Aorta (tissue), 5 donors: ENCODE measurements around the gene MYO9A. TPM values are rescaled to one million over a fixed set of nuclear protein-coding genes. Genes with fewer than 3 reads are reported as not detected.

Experiments
- ATAC-seq: fragments of 200-7000 bp; cut with Tn5 transposase; one replicate; pipeline ENCODE4 v1.9.1; 2022; ENCODE audit warnings: moderate library complexity; ENCODE audit not compliant: low FRiP score
- DNase-seq, 2 donors: peaks; one replicate each; pipeline ENCODE4 v3.0.0-alpha.2; 2020
- H3K27ac ChIP-seq, 2 donors: one replicate each; pipeline ENCODE4 v1.5.1; 2013; ENCODE audit warnings: low read length in 2 of 2, mild to moderate bottlenecking in 2 of 2, moderate library complexity in 2 of 2, control low read depth in 1 of 2, inconsistent platforms in 1 of 2, low read depth in 1 of 2
- H3K27me3 ChIP-seq, 2 donors: one replicate each; pipeline ENCODE4 v1.6.1; 2013; ENCODE audit warnings: control low read depth in 1 of 2, low read length in 1 of 2, mild to moderate bottlenecking in 1 of 2, moderate library complexity in 1 of 2; ENCODE audit not compliant: insufficient read depth in 2 of 2, control insufficient read depth in 1 of 2
- H3K36me3 ChIP-seq, 2 donors: one replicate each; pipeline ENCODE4 v1.6.1; 2013; ENCODE audit warnings: control low read depth in 1 of 2, low read length in 1 of 2, mild to moderate bottlenecking in 1 of 2; ENCODE audit not compliant: insufficient read depth in 2 of 2, control insufficient read depth in 1 of 2
- H3K4me1 ChIP-seq, 2 donors: one replicate each; pipeline ENCODE4 v1.6.1; 2013; ENCODE audit warnings: low read length in 2 of 2, control low read depth in 1 of 2, mild to moderate bottlenecking in 1 of 2, moderate library complexity in 1 of 2; ENCODE audit not compliant: insufficient read depth in 2 of 2, control insufficient read depth in 1 of 2
- H3K4me3 ChIP-seq, 2 donors: one replicate each; pipeline ENCODE4 v1.5.1; 2013; ENCODE audit warnings: low read length in 2 of 2, control low read depth in 1 of 2, mild to moderate bottlenecking in 1 of 2
- H3K9me3 ChIP-seq: one replicate; pipeline ENCODE4 v1.6.1; 2013; ENCODE audit warnings: mild to moderate bottlenecking, low read length; ENCODE audit not compliant: control insufficient read depth
- WGBS, 2 donors: extraction: QIAGEN DNeasy Blood & Tissue Kit; methylation state at CpG; one replicate each; pipeline ENCODE4 v1.1.7; 2013; 5-methylcytosine and 5-hydroxymethylcytosine counted together
- intact Hi-C, 2 donors: fragments of 100-400 bp; cut with DNase I; formaldehyde crosslinking; loops; one replicate each; pipeline versions ENCODE4 v1.14.2 to v1.15.0; 2022
- polyA plus RNA-seq, 2 donors: library from polyadenylated mRNA; stranded (reverse); fragments of 200-250 nt; gene quantifications; one replicate each; pipeline ENCODE4 v1.2.3, GENCODE V29; 2013
- total RNA-seq, 2 donors: library from RNA; stranded (reverse); fragmentation: NEBNext Ultra II Directional; extraction: Animal tissue kit (Norgen Biotek cat#: 25700); gene quantifications; one replicate each; pipeline ENCODE4 v1.2.1, GENCODE V29; 2021
- donor health status: healthy with polysubstance abuse.
- donor health status: Bipolar disorder and iron deficiency.
- donor health status: DM: no; HTN: no; CAD: no.
- donor health status: DM: no; HTN: no; CAD: no.
- donor health status: DM: yes; HTN: yes; CAD: no.

Gene MYO9A
- total and polyA plus RNA-seq, 4 donors: 4.9 to 93.7 (median 44.1) TPM

DNA sequence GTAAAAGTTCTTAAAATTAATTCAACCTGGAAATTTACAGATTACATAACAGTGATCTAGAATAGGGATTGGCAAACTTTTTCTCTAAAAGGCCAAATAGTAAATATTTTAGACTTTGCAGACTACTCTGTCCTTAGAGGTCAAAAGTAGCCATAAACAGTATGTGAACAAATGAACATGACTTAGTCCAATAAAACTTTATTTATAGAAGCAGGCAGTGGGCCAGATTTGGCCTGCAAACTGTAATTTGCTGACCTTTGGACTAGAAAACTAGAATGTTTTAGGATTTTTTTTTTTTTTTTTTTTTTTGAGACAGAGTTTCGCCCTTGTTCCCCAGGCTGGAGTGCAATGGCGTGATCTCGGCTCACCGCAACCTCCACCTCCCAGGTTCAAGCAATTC lies 12.3 kb upstream of the MYO9A start:
- ATAC-seq (no peak), DNase-seq (no peak)
- 97 to 99% methylated on average over 4 of the region's 4 CpGs for WGBS, 2 donors
- Histone ChIP-seq H3K4me1 (no peaks in the 10 kb centered on the region), H3K27ac (no peak overlapping the region), H3K36me3 (no peaks in the 10 kb centered on the region), H3K9me3 (no peaks in the 10 kb centered on the region), H3K4me3 (no peak overlapping the region), H3K27me3 (no peaks in the 10 kb centered on the region)
- intact Hi-C loops: no loop called here

DNA sequence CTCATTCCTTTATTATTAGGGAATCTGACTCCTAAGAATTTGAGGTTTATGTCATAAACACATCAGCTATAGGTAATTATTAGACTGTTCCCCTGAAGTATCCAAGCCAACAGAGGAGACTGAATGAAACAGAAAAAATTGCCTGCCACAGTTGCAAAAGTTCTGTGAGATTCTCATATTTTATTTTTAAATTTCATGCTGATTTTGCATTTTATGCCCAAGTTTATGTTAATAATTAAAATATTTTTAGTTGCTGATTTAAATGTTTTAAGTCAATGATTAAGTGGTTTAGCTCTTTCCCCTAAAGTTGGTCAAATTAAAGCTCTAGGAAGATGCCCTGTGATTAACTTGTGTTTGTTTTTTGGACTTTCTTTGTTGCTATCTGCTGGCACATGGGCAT lies 10.4 kb upstream of the MYO9A start:
- intact Hi-C loops: no loop called here
- Histone ChIP-seq H3K4me1 (no peaks in the 10 kb centered on the region), H3K36me3 (no peaks in the 10 kb centered on the region), H3K27ac (no peak overlapping the region), H3K27me3 (no peaks in the 10 kb centered on the region), H3K4me3 (no peak overlapping the region), H3K9me3 (no peaks in the 10 kb centered on the region)
- no peak for DNase-seq
- no peak for ATAC-seq

DNA sequence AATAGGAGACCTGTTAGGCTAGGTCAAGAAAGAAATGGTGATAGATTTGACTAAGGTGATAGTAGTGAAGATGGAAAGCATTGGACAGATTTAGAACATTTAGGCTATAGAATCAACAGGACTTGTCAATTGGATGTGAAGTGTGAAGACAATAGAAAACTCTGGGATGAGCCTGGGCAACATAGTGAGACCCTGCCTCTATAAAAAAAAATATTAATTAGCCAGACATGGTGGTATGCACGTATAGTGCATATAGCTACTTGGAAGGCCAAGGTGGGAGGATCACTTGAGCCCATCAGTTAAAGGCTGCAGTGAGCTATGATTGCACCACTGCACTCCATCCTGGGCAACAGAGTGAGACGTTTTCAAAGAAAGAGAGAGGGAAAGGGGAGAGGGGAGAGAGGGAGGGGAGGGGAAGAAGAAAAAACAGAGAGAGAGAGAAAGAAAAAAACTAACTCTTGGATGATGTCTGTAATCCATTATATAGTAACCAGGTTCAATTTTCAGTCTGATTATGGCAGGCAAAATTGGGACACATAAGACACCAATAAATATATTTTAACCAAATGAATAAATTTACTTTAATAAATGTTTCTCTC lies 9.9 kb upstream of the MYO9A start:
- H3K4me3 ChIP-seq: no peak overlapping the region
- H3K27ac ChIP-seq: no peak overlapping the region
- no peak for DNase-seq
- no peak for ATAC-seq
- H3K27me3 ChIP-seq: no peaks in the 10 kb centered on the region
- intact Hi-C loops: no loop called here
- no peaks in the 10 kb centered on the region for H3K9me3 ChIP-seq
- H3K36me3 ChIP-seq: no peaks in the 10 kb centered on the region
- WGBS, 2 donors: 51 to 59% methylated on average over 2 of the region's 2 CpGs
- no peaks in the 10 kb centered on the region for H3K4me1 ChIP-seq

DNA sequence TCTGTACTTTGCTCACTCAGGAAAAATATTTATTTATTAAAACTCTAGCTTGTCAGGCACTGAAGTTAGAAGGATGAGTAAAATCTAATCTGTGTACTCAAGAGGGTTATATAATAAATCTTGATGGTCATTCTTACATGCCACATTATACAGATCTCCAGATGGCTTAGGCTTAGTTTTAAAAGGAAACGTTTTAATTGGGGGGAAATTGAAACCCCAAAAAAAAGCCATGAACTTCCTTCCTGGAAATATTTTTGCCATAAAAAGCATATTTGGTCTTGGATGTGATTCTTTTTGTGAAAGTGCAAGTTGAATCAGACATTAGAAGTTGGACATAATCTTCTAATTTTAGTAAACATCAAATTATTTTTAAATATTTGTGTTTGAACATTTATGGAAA lies 6.3 kb upstream of the MYO9A start:
- no peak for ATAC-seq
- Histone ChIP-seq H3K27ac (no peak overlapping the region), H3K36me3 (no peaks in the 10 kb centered on the region), H3K27me3 (no peaks in the 10 kb centered on the region), H3K4me1 (no peaks in the 10 kb centered on the region), H3K4me3 (no peak overlapping the region), H3K9me3 (no peaks in the 10 kb centered on the region)
- 38 to 42% methylated on average over 1 of the region's 1 CpG for WGBS, 2 donors
- DNase-seq: no peak
- intact Hi-C loops: no loop called here

GRCh38 chr15:72117486-72118016 lies 399 bp downstream of the MYO9A start:
- Histone ChIP-seq H3K9me3 (no peaks in the 10 kb centered on the region), H3K36me3 (no peaks in the 10 kb centered on the region), H3K4me3 (peak overlapping the region; percentile 62 to 72), H3K27ac (peak overlapping the region; percentile 45 to 89), H3K4me1 (peaks cover 1 to 7% of the 10 kb centered on the region in 2 donors), H3K27me3 (no peaks in the 10 kb centered on the region)
- intact Hi-C loops: loop anchor here in 1 of 2 donors (2.0 to 5.0 kb wide), 2 partner anchors 37 to 120 kb away; no protein-coding TSS in a partner anchor
- 0 to 1% methylated on average over 48 to 59 of the region's 59 CpGs for WGBS, 2 donors
- ATAC-seq: peak; percentile 94
- peak; percentile 90 to 95 for DNase-seq

- Histone ChIP-seq H3K36me3 (no peaks in the 10 kb centered on the region), H3K27me3 (no peaks in the 10 kb centered on the region), H3K9me3 (no peaks in the 10 kb centered on the region), H3K4me3 (peak overlapping the region; percentile 62 to 72), H3K4me1 (peaks cover 1 to 7% of the 10 kb centered on the region in 2 donors), H3K27ac (peak overlapping the region; percentile 45 to 47)
- intact Hi-C loops: loop anchor here in 1 of 2 donors (5.0 kb wide), 1 partner anchor 120 kb away; no protein-coding TSS in a partner anchor
- 0 to 1% methylated on average over 24 of the region's 24 CpGs for WGBS, 2 donors
- DNase-seq (peak in 1 of 2 donors; percentile 58), ATAC-seq (peak; percentile 2)
Measured at GRCh38 chr15:72116731-72117485, 1.0 kb downstream of the MYO9A start.

GRCh38 chr15:72113347-72114031 lies 4.5 kb downstream of the MYO9A start:
- no peak for ATAC-seq
- 69 to 71% methylated on average over 4 of the region's 4 CpGs for WGBS, 2 donors
- no peak overlapping the region for H3K4me3 ChIP-seq
- intact Hi-C loops: no loop called here
- no peaks in the 10 kb centered on the region for H3K9me3 ChIP-seq
- H3K27ac ChIP-seq: no peak overlapping the region
- no peak for DNase-seq
- H3K4me1 ChIP-seq: peaks cover 1 to 7% of the 10 kb centered on the region in 2 donors
- H3K27me3 ChIP-seq: no peaks in the 10 kb centered on the region
- H3K36me3 ChIP-seq: no peaks in the 10 kb centered on the region

GRCh38 chr15:72112805-72113204 lies 5.1 kb downstream of the MYO9A start:
- DNase-seq: no peak
- Histone ChIP-seq H3K36me3 (no peaks in the 10 kb centered on the region), H3K27me3 (no peaks in the 10 kb centered on the region), H3K4me3 (no peak overlapping the region), H3K4me1 (peaks cover 1 to 7% of the 10 kb centered on the region in 2 donors), H3K9me3 (no peaks in the 10 kb centered on the region), H3K27ac (no peak overlapping the region)
- no peak for ATAC-seq
- intact Hi-C loops: no loop called here
